Hair follicle dermal papilla cell (primary cell): ENCODE data around the gene BDH1. TPM values are rescaled to one million over a fixed set of nuclear protein-coding genes. Genes with fewer than 3 reads are reported as not detected.

Experiments
- small RNA-seq: library from RNA; depleted of rRNA; stranded (forward); fragments of <200 nt; gene quantifications from one replicate; pipeline ENCODE3, GENCODE V24; 2012
- total RNA-seq: library from RNA; depleted of rRNA; stranded (reverse); fragments of >200 nt; gene quantifications from 2 replicates; pipeline ENCODE4 v1.2.3, GENCODE V29; 2012

Gene BDH1, protein sequence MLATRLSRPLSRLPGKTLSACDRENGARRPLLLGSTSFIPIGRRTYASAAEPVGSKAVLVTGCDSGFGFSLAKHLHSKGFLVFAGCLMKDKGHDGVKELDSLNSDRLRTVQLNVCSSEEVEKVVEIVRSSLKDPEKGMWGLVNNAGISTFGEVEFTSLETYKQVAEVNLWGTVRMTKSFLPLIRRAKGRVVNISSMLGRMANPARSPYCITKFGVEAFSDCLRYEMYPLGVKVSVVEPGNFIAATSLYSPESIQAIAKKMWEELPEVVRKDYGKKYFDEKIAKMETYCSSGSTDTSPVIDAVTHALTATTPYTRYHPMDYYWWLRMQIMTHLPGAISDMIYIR
- total RNA-seq = 9.7 and 14.1 TPM in 2 replicates

GRCh38 chr3:197555281-197556261 is at the start of gene BDH1:
Gene BDH1 (minus strand): TSS chr3:197555968. CDS start chr3:197546443, 9,525 bp downstream.

Small RNA genes lying within 50 kb of the gene (small RNA-seq; reads per million reads assigned to genes)
- not detected for gene AC132008.1

Other genes with a start within 250 kb of the BDH1 start
- gene RUBCN, start 180.9 kb upstream of the BDH1 start, total RNA-seq = 20.0 and 21.3 TPM in 2 replicates
- gene FYTTD1, start 193.9 kb upstream of the BDH1 start, total RNA-seq = 37.2 and 39.7 TPM in 2 replicates
- gene LRCH3, start 235.3 kb upstream of the BDH1 start, total RNA-seq = 74.3 and 86.0 TPM in 2 replicates